Activated CD4-positive, alpha-beta memory T cell treated with anti-CD3 and anti-CD28 coated beads for 36 hours (primary cell): Measurements from ENCODE around the gene SCYL2. TPM values are rescaled to one million over a fixed set of nuclear protein-coding genes. Genes with fewer than 3 reads are reported as not detected.

Experiments used
- CTCF ChIA-PET: fragments of 350-600 bp; sonication (Branson Sonifier 250); formaldehyde crosslinking; loops from one replicate; lab custom pipeline; 2021; ENCODE audit warnings: antibody characterized with exemption, inconsistent platforms; lab: Charles Lee
- POLR2A ChIA-PET: fragments of 350-600 bp; sonication (Branson Sonifier 250); formaldehyde crosslinking; loops from one replicate; lab custom pipeline; 2021; ENCODE audit warnings: antibody characterized with exemption; lab: Charles Lee
- DNase-seq: peaks from one replicate; pipeline ENCODE4 v3.0.0-alpha.2; 2020
- H3K27ac Mint-ChIP-seq: one replicate; pipeline ENCODE4 v1.8.0; 2021; ENCODE audit warnings: mixed read lengths
- H3K27me3 Mint-ChIP-seq: one replicate; pipeline ENCODE4 v1.8.0; 2021; ENCODE audit warnings: mixed read lengths
- H3K36me3 Mint-ChIP-seq: one replicate; pipeline ENCODE4 v1.8.0; 2021; ENCODE audit warnings: mixed read lengths
- H3K4me1 Mint-ChIP-seq: one replicate; pipeline ENCODE4 v1.8.0; 2021; ENCODE audit warnings: low read depth, mixed read lengths
- H3K4me3 Mint-ChIP-seq: one replicate; pipeline ENCODE4 v1.8.0; 2021; ENCODE audit warnings: mild to moderate bottlenecking, mixed read lengths
- H3K9me3 Mint-ChIP-seq: one replicate; pipeline ENCODE4 v1.8.0; 2021; ENCODE audit warnings: mixed read lengths
- intact Hi-C: fragments of 100-400 bp; cut with micrococcal nuclease; formaldehyde crosslinking; loops from one replicate; pipeline ENCODE4 v1.15.1; 2023
- total RNA-seq, 2 experiments: library from RNA; stranded (reverse); gene quantifications; one replicate each; pipeline ENCODE4 v1.2.3, GENCODE V29; 2021

Gene SCYL2
- total RNA-seq, 2 experiments from 2014 or later: 24.5 to 26.7 TPM

GRCh38 chr12:100388382-100388781 is 121.4 kb downstream of the SCYL2 start:
- no peak overlapping the region for H3K4me3 Mint-ChIP-seq
- H3K27ac Mint-ChIP-seq: no peak overlapping the region
- no peaks in the 10 kb centered on the region for H3K4me1 Mint-ChIP-seq
- peaks cover 13% of the 10 kb centered on the region for H3K27me3 Mint-ChIP-seq
- ChIA-PET CTCF (no interaction called here), POLR2A (no interaction called here)
- no peaks in the 10 kb centered on the region for H3K9me3 Mint-ChIP-seq
- no peak for DNase-seq
- H3K36me3 Mint-ChIP-seq: no peaks in the 10 kb centered on the region
- intact Hi-C loops: no loop called here

Other genes with a start within 250 kb of the SCYL2 start
- gene BLTP3B, start 124.3 kb upstream of the SCYL2 start, total RNA-seq: 10 to 100 TPM; 53.1 to 53.9 TPM
- 10 to 100 TPM; 58.3 to 60.3 TPM for gene ACTR6, start 66.4 kb upstream of the SCYL2 start, total RNA-seq
- 1 to 10 TPM; 2.4 to 3.5 TPM for gene DEPDC4, start 98 bp upstream of the SCYL2 start, total RNA-seq
- gene SLC17A8, start 89.9 kb downstream of the SCYL2 start, total RNA-seq: not detected
- gene NR1H4, start 206.7 kb downstream of the SCYL2 start, total RNA-seq: not detected